Fibroblast of skin of left biceps (primary cell): Measurements from ENCODE around the gene MTMR11.
"Not testable (repeated sequence)": the region's sequence is repeated elsewhere in the genome, so short reads cannot be mapped to it uniquely, and the experiment has no call there.

Experiments used
- DNase-seq, 2 experiments: peaks; one replicate each; pipeline ENCODE4 v3.0.0-alpha.2; 2013; ENCODE audit warnings: low read depth in 2 of 2

The MTMR11 gene

GRCh38 chr1:149896575-149896974, 40.1 kb downstream of the MTMR11 start:
- DNase-seq = no peak

- DNase-seq = no peak
Observed at GRCh38 chr1:149888999-149889289, 47.7 kb downstream of the MTMR11 start.

- DNase-seq = peak; percentile 77 to 78
Observed at GRCh38 chr1:149888247-149888998, 48.3 kb downstream of the MTMR11 start.

- DNase-seq = peak; percentile 98
Observed at GRCh38 chr1:149887456-149888246, 49.0 kb downstream of the MTMR11 start.

DNA sequence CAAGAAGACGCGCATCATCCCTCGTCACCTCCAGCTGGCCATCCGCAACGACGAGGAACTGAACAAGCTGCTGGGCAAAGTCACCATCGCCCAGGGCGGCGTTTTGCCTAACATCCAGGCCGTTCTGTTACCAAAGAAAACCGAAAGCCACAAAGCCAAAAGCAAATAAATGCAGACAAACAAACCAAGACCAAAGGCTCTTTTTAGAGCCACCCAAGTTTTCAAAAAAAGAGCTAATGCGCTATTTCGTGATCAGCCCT, 49.6 kb downstream of the MTMR11 start:
- DNase-seq = not testable (repeated sequence)

DNA sequence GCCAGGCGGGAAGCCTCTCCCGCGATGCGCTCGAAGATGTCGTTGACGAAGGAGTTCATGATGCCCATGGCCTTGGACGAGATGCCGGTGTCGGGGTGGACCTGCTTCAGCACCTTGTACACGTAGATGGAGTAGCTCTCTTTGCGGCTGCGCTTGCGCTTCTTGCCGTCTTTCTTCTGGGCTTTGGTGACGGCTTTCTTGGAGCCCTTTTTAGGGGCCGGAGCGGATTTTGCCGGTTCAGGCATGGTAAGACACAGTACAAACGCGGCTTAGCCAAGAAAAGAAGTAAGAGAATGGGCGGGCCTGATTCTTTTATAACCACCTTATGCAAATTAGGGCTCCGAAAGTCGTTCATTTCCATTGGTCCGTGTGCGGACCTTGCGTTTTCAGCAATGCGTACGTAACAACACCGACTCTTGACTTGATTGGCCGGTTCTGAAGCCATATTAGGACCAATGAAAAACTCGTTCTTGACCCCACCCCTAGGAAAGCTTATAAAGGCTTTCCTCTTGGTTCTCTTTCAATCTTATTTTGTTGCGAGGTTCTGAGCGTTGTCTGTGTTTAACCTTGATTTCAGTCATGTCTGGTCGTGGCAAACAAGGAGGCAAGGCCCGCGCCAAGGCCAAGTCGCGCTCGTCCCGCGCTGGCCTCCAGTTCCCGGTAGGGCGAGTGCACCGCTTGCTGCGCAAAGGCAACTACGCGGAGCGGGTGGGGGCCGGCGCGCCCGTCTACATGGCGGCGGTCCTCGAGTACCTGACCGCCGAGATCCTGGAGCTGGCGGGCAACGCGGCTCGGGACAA, 50.1 kb downstream of the MTMR11 start:
- peak; percentile 99 for DNase-seq

DNA sequence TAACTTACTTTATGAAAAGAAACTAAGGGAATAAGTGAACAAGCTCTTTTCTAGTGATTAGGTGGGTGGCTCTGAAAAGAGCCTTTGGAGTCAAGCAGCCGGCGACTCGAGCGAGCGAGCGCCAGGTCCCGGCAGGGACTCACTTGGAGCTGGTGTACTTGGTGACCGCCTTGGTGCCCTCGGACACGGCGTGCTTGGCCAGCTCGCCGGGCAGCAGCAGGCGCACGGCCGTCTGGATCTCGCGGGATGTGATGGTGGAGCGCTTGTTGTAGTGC, 50.6 kb downstream of the MTMR11 start:
- DNase-seq = not testable (repeated sequence)

DNA sequence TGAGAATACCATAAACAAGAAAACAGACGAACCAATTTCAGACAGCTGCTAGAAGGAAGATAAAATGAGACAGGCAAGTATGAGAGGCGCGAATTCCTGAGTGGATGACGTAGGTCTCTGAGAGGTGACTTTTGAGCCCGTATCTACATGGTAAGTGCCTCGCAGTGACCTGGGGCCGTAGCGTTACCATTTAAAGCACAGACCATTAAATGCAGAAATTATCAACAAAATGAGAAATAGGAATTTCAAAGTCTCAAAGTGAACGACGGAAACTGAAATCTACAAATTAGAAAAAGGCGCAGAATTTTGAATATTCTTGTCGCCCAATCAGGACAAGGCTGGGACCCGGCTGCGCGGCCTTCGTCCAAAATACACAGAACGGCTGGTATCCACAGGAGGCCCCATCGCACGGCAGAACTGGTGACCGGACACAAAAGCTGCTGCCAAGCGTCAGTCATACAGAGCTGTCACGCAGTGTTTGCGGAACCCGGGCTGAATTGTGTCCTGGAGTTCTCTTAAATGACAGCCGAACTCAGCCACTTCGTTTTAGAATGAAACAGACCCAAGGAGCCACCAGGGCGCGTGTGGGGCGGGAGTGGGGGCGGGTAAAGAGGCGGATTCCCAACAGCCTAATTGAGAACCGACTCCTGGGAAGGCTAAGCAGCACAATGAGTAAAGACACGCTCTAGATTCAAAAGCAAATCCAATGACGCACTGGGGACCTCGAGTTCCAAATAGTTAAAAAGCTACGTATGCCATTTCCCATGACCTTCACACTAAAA, 51.1 kb downstream of the MTMR11 start:
- DNase-seq = peak; percentile 33 to 38

GRCh38 chr1:149884433-149885338, 52.0 kb downstream of the MTMR11 start:
- DNase-seq = no peak

DNA sequence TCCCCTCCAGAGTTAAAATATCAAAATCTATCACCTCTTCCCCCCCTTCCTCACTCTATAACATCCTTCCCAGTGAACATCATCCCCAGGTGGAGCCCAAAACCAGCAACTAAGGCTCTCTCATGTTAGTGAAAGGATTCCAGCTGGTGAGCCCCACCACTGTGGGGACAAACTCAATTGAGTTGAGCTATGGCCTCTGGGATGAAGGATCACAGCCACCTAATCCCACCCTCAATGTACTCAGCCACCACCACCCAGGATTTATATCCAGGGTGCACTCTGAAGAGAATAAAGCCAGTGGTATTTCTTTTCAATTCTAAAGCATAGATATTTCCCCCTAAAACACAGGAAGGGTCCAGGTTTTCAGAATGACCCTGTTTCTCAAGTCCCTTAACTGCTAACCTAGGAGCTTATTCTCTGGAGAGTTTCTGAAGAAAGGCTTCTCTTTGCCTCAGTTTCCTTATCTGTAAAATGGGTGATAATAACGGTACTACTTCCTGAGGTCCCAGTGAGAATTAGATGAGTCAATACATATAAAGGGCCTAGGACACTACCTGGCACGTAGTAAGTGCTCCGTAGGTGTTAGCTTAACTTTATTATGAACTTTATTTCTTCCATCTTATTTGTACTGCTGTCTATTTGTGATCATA, 53.0 kb downstream of the MTMR11 start:
- DNase-seq = no peak

GRCh38 chr1:149881876-149882275, 54.8 kb downstream of the MTMR11 start:
- DNase-seq = no peak

DNA sequence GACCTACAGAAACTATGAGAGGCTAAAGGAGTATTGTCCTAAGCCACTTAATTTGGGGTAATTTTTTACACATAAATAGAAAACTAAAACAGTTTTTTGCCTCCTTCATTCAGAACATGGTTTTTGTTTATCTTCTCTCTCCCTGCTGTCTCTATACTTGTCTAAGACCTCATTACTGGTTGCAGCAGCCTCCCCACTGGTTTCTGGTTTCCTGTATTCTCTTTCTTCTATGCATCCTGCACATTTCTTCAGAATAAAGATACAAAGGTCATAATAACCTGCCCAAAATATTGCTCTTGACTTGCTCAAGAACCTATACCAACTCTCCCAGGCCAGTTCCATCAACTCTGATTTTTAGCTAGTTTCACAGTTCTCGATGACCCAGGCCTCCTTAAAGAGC, 57.1 kb downstream of the MTMR11 start:
- DNase-seq = no peak
